AG09319 (cell line): ENCODE results near the gene FILIP1.

ENCODE experiments used
- DNase-seq: peaks from one replicate; pipeline ENCODE4 v3.0.0-alpha.2; 2010; ENCODE audit warnings: low read depth; ENCODE audit errors: extremely low read depth
- TF ChIP-seq, protein P1 (sequence below): IDR thresholded peaks from 2 replicates; pipeline ENCODE4 v1.5.1; 2011; ENCODE audit warnings: low read depth, mild to moderate bottlenecking, inconsistent platforms, low read length, moderate library complexity

The FILIP1 gene

DNA sequence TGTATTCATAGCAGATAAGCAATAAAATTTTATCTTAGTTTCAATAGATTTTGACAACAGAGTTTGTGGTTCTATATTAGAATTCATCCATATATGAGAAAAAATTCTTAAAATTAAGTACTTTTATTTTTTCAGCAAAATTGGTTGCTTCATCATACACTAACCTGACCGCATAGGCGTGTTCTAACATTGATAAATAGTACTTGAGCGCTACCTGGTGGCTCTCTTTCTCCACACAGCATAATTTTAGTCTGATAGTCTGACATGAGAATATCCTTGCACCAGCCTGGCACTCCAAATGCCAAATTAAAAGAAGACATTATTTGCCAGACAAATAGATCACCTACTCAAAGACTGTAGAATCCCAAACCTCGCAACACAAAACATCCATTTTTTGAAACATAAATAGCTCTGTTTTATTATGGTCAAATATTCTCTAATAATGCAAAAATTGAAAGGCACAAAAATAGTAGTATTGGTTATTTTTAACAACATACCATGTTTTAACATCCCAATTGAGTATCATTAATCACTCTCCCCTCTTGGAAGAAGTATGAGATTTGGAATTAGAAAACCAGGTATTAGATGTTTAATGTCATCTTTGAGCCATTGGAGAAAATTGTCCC is 33.0 kb upstream of the FILIP1 start:
- TF ChIP-seq, protein P1, sequence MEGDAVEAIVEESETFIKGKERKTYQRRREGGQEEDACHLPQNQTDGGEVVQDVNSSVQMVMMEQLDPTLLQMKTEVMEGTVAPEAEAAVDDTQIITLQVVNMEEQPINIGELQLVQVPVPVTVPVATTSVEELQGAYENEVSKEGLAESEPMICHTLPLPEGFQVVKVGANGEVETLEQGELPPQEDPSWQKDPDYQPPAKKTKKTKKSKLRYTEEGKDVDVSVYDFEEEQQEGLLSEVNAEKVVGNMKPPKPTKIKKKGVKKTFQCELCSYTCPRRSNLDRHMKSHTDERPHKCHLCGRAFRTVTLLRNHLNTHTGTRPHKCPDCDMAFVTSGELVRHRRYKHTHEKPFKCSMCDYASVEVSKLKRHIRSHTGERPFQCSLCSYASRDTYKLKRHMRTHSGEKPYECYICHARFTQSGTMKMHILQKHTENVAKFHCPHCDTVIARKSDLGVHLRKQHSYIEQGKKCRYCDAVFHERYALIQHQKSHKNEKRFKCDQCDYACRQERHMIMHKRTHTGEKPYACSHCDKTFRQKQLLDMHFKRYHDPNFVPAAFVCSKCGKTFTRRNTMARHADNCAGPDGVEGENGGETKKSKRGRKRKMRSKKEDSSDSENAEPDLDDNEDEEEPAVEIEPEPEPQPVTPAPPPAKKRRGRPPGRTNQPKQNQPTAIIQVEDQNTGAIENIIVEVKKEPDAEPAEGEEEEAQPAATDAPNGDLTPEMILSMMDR, result peak; percentile 64
- peak; percentile 45 for DNase-seq

DNA sequence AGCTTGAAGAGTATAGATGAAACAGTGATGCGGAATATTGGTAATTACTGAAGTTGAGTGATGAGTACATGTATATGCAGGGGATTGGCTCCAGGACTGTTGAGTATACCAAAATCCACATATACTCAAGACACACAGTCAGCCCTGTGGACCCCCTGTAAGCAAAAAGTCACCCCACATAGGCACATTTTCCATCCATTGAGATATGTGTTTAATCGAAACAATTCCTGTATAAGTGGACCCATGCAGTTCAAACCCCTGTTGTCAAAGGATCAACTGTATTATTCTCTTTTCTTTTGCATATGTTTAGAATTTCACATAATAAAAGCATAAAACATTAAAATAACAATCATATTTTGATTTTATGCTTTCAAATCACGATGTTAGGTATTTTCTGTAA is 32.1 kb upstream of the FILIP1 start:
- DNase-seq, result no peak
- TF ChIP-seq, protein P1, result no peak

DNA sequence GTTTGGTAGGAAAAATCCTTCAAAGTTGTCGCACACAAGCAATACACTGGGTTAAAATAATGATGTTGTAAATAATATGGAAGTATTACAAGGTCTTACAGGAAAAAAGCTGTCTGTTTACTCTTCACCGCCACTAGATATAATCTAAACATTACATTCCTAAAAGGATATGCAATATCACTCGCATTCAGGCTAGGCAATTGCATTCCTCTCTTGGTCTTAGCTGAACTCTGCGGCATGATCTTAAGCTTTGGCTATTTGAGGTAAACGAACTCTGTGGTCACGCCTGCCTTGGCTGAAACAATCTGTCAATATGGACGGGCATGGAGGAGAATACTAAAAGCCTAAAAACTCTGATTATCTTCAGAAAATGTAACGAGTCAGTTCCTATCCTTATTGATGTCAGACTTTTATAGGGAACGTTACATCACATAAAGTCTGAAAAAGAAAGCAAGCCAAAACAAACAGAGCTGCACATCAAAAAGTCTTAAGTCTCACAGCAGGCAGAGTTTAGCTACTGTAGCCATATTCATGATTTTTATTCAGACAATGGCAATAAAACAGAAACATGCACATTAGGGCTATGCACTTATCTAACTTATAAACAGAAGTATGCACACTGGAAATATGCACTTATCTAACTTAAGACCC is 30.8 kb upstream of the FILIP1 start:
- TF ChIP-seq, protein P1, result no peak
- DNase-seq, result peak; percentile 61

DNA sequence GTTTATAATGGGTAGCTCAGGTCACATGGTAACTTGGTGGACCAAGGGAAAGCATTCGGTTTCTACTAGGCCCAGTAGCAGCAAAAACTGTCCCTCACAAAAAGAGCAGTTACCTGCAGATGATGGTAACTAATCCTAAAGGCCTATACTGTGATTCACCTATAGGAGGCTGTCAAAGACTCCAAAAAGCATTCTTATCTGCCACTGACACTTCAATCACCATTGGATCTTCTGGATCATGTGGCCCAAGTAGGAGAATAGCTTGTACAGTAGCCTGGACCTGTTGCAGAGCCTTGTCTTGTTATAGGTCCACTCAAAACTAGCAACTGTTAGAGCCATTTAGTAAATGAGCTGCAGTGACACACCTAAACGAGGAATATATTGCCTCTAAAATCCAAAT is 23.2 kb upstream of the FILIP1 start:
- DNase-seq, result no peak
- TF ChIP-seq, protein P1, result no peak

DNA sequence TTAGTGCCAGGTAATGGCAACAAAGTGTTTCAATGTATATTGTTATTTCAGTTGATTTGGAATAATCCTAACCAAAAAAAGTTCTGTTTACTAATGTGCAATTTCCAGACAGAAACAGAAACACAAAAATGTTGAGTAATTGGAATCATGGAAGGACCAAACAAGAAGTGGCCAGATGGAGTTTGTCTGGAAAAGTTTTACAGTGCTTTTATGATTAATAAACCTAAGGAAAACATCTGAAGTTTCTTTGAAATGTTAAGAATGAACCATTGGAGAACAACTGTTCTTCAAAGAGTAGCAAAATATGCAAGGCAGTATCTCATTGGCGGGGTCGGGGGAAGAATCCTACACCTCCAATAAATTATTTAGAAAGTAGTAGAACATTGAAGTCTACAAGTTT is 19.0 kb upstream of the FILIP1 start:
- TF ChIP-seq, protein P1, result no peak
- no peak for DNase-seq

DNA sequence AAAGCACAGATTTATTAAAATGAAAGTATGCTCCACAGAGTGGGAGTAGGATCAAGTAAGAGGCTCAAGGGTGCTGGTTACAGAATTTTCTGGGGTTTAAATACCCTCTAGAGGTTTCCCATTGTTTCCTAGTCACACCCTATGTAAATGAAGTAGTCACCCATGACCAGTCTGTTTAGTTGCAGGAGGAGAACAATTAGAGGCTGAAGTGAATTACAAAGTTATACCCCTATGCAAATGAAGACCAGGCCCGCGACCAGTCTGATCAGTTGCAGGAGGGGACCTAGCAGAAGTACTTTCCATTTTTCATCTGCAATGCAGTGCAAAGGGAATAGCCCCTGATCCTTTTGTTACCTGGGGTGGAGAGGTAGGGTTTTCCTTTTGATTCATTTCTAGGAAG is 11.8 kb upstream of the FILIP1 start:
- no peak for DNase-seq
- TF ChIP-seq, protein P1, result no peak

DNA sequence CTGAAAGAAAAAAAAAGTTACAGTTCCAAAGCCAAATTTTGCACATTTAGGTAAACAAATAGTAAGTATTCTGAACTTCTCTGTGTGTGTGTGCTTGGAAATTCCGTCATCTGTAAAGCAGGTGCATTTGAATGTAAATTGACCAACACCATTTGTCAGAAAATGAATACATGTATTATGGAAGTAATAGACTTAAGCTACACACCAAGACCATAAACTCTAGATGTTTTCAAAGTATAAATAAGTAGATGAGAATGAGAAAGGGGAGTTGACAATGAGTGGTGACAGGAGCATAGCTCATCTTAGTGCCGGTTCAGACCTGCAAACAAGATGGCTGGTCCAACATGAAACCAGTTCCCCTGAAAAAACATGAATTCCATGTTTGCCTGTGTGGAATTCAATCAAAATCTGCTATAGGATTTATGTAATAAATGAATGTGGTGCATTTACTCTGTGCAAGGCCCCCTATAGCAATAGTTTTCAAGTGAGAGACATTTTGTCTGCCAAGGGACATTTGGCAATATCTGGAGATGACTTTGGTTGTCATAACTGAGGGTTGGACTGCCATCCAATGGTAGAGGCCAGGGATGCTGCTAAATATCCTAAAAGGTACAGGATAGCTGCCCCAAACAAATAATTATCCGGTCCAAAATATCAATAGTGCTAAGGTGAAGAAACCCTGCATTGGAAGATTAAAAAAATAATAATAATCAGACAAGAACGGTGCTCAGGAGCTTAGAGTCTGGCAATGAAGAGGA is 11.0 kb upstream of the FILIP1 start:
- TF ChIP-seq, protein P1, result peak; percentile 34
- DNase-seq, result no peak
